ENCODE data around the gene TMEM225B.
"Not testable (repeated sequence)": the region's sequence is repeated elsewhere in the genome, so short reads cannot be mapped to it uniquely, and the experiment has no call there.

TMEM225B gene

GRCh38 chr7:99624484-99624883, 26.4 kb downstream of the TMEM225B start:
- DNase-seq, result peak; percentile 65

- DNase-seq, result no peak
These were observed 27.3 kb downstream of the TMEM225B start for GRCh38 chr7:99625321-99625720.

- no peak for DNase-seq
These were observed 27.9 kb downstream of the TMEM225B start for GRCh38 chr7:99625961-99626360.

- DNase-seq, result no peak
These were observed 28.6 kb downstream of the TMEM225B start for GRCh38 chr7:99626661-99627060.

GRCh38 chr7:99627513-99627912, 29.4 kb downstream of the TMEM225B start:
- DNase-seq, result no peak

- no peak for DNase-seq
These were observed 30.7 kb downstream of the TMEM225B start for GRCh38 chr7:99628471-99629465.

- no peak for DNase-seq
These were observed 31.6 kb downstream of the TMEM225B start for GRCh38 chr7:99629643-99630042.

- no peak for DNase-seq
These were observed 33.4 kb downstream of the TMEM225B start for GRCh38 chr7:99631295-99632109.

GRCh38 chr7:99637414-99637813, 39.3 kb downstream of the TMEM225B start:
- DNase-seq, result not testable (repeated sequence)

GRCh38 chr7:99638731-99639130, 40.7 kb downstream of the TMEM225B start:
- no peak for DNase-seq

GRCh38 chr7:99639267-99639666, 41.2 kb downstream of the TMEM225B start:
- DNase-seq, result no peak

GRCh38 chr7:99642027-99642426, 44.0 kb downstream of the TMEM225B start:
- no peak for DNase-seq

- no peak for DNase-seq
These were observed 45.4 kb downstream of the TMEM225B start for GRCh38 chr7:99643464-99643863.

GRCh38 chr7:99644431-99644830, 46.4 kb downstream of the TMEM225B start:
- no peak for DNase-seq

GRCh38 chr7:99645590-99645989, 47.5 kb downstream of the TMEM225B start:
- no peak for DNase-seq

- DNase-seq, result no peak
These were observed 50.8 kb downstream of the TMEM225B start for GRCh38 chr7:99648843-99649242.

- DNase-seq, result no peak
These were observed 53.2 kb downstream of the TMEM225B start for GRCh38 chr7:99651290-99651689.

GRCh38 chr7:99652671-99653070, 54.6 kb downstream of the TMEM225B start:
- DNase-seq, result no peak

- DNase-seq, result not testable (repeated sequence)
These were observed 55.2 kb downstream of the TMEM225B start for GRCh38 chr7:99653269-99653668.

GRCh38 chr7:99653754-99654153, 55.7 kb downstream of the TMEM225B start:
- no peak for DNase-seq

GRCh38 chr7:99654626-99655025, 56.6 kb downstream of the TMEM225B start:
- not testable (repeated sequence) for DNase-seq

GRCh38 chr7:99657879-99658278, 59.8 kb downstream of the TMEM225B start:
- not testable (repeated sequence) for DNase-seq

Measured in activated T-cell treated with anti-CD3 and anti-CD28 coated beads, Interleukin-2, amount 50 U/mL, for 1 hour (primary cell).